Peyer's patch (tissue), 4 donors: ENCODE results near the gene SLAMF9. TPM values are rescaled to one million over a fixed set of nuclear protein-coding genes. Genes with fewer than 3 reads are reported as not detected.
A peak's percentile ranks its signal among the peaks of the same experiment; 100 is the strongest.

Experiments
- DNase-seq, 3 donors: peaks; one replicate each; pipeline ENCODE4 v3.0.0-alpha.2; 2017 to 2019
- H3K27ac ChIP-seq, 4 donors: fragments of 200-600 bp; sonication (generic); one replicate each; pipeline ENCODE4 v1.5.1; 2016 to 2019
- H3K27me3 ChIP-seq, 2 donors: fragments of 200-600 bp; sonication (generic); one replicate each; pipeline ENCODE4 v1.5.1; 2019
- H3K36me3 ChIP-seq, 3 donors: fragments of 200-600 bp; sonication (generic); one replicate each; pipeline ENCODE4 v1.5.1; 2016 to 2019
- H3K4me1 ChIP-seq, 4 donors: fragments of 200-600 bp; sonication (generic); one replicate each; pipeline ENCODE4 v1.5.1; 2016 to 2019
- H3K4me3 ChIP-seq, 4 donors: fragments of 200-600 bp; sonication (generic); 1 replicate in 3 of 4; 2 replicates in 1 of 4; pipeline ENCODE4 v1.5.1; 2016 to 2019; ENCODE audit warnings: mild to moderate bottlenecking in 1 of 4
- H3K9me3 ChIP-seq, 4 donors: fragments of 200-600 bp; sonication (generic); one replicate each; pipeline ENCODE4 v1.5.1; 2016 to 2019; ENCODE audit warnings: mild to moderate bottlenecking in 1 of 4
- POLR2A ChIP-seq, 2 donors: fragments of 450-650 bp; IDR thresholded peaks; one replicate each; pipeline ENCODE4 v1.5.1; 2017; ENCODE audit warnings: antibody characterized with exemption in 2 of 2, mild to moderate bottlenecking in 2 of 2, moderate library complexity in 2 of 2
- total RNA-seq, 4 donors: library from RNA; depleted of rRNA; stranded (reverse); fragments of >200 nt; gene quantifications; one replicate each; pipeline ENCODE4 v1.1.0, GENCODE V29; 2016
- TF ChIP-seq, protein P1 (sequence below), 6 experiments: fragments of 450-650 bp in 4 of 6; fragments of 200-600 bp in 2 of 6; sonication (generic) in 1 of 6; IDR thresholded peaks; one replicate each; pipeline ENCODE4 v1.5.1; 2017 to 2019; ENCODE audit warnings: antibody characterized with exemption in 6 of 6, mild to moderate bottlenecking in 3 of 6, moderate library complexity in 1 of 6

Gene SLAMF9
- total RNA-seq, 4 donors from 2014 or later: not detected

DNA sequence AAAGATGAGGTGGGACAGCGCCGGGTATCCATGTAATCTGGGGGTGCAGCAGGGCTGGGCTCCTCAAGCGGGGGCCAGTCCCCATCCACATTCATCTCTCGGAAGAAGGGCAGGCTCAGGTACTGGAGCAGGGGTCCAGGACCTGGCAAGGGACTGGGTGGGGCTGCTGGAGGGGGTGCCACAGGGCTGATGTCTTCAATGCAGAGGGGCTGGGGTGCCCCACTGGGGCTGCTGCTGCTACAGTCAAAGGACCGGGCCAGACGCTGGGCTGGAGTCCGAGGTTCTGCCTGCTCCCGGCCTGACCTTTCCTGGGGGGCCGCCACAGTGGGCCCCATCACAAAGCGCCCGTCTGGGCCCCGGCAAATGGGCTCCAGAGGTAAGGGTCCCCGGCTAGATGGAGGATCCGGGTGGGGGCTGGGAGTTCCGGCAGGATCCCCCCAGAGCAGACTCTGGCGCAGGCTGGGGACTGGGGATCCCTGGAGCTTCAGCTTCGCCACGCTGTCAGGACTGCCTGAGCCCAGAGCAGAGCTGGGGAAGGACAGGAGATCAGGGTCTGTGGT is 25.5 kb downstream of the SLAMF9 start:
- Histone ChIP-seq H3K36me3 (no peaks in the 10 kb centered on the region), H3K9me3 (no peaks in the 10 kb centered on the region), H3K4me3 (no peak overlapping the region), H3K27ac (no peak overlapping the region), H3K4me1 (peaks cover 0 to 15% (median 1%) of the 10 kb centered on the region in 4 donors), H3K27me3 (no peaks in the 10 kb centered on the region)
- no peak for TF ChIP-seq POLR2A (IDR thresholded peaks at IDR 0.05)
- TF ChIP-seq, protein P1, sequence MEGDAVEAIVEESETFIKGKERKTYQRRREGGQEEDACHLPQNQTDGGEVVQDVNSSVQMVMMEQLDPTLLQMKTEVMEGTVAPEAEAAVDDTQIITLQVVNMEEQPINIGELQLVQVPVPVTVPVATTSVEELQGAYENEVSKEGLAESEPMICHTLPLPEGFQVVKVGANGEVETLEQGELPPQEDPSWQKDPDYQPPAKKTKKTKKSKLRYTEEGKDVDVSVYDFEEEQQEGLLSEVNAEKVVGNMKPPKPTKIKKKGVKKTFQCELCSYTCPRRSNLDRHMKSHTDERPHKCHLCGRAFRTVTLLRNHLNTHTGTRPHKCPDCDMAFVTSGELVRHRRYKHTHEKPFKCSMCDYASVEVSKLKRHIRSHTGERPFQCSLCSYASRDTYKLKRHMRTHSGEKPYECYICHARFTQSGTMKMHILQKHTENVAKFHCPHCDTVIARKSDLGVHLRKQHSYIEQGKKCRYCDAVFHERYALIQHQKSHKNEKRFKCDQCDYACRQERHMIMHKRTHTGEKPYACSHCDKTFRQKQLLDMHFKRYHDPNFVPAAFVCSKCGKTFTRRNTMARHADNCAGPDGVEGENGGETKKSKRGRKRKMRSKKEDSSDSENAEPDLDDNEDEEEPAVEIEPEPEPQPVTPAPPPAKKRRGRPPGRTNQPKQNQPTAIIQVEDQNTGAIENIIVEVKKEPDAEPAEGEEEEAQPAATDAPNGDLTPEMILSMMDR (IDR thresholded peaks at IDR 0.05): no peak
- DNase-seq: peak in 1 of 3 donors; percentile 34

DNA sequence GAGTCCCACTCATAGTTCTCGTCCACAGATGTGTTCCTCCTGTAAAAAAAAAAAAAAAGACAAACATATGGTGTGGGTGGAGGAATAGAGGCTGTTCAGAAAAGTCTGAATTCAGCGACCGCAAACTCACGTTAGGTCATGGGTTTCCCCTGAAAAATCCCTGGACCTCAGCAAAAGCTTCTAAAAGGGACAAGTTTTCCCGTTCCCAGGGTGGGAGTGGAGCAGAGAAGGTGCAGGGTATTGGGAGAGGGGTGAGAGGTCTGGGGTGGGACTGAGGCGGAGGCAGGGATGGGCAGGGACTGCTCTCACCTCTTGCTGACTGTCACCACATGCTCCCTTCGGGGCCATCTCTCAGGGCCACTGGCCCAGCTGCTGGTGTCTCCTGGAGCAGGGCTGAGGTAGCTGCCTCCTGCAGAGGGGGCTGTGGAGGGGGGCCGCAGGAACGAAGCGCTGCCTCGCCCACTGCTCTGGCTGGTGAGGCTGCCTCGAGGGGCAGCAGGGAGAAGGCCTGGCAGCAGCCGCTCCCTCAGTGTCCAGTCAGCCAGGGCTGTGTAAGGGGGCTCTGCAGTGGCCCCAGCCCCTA is 26.1 kb downstream of the SLAMF9 start:
- H3K27ac ChIP-seq: no peak overlapping the region
- H3K4me3 ChIP-seq: no peak overlapping the region
- H3K36me3 ChIP-seq: no peaks in the 10 kb centered on the region
- no peak for TF ChIP-seq POLR2A (IDR thresholded peaks at IDR 0.05)
- TF ChIP-seq, protein P1 (IDR thresholded peaks at IDR 0.05): no peak
- no peaks in the 10 kb centered on the region for H3K27me3 ChIP-seq
- peak in 1 of 3 donors; percentile 34 for DNase-seq
- no peaks in the 10 kb centered on the region for H3K9me3 ChIP-seq
- peaks cover 0 to 18% (median 2%) of the 10 kb centered on the region in 4 donors for H3K4me1 ChIP-seq

DNA sequence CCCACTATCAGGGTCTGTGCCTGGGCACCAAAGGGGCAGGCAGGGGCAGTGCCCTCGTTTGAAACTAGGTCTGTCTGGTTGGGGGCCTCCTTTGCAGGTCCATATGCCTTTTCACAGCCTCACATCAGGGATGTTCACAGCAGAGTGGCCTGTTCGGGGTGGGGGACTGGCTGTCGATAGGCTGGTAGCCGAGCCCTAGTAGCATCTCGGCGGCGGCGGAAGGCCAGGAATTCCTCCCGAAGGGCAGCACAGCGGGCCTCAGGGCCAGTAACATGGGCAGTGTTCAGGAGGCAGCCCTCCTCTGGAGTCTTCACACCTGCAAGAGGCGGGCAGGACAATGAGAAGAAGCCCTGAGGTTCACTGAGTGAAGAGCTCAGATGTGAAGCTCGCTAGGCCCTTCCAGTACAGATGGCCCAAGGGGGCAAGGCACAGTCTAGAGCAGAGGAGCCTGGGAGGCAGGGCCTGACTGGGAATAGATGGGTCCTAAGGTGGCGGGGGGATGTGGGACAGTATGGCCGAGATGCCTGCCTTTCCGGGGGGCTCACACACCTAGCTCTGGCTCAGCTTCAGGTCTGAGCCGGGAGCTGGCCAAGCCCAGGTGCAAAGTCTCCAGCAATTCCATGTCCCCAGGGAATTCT is 26.7 kb downstream of the SLAMF9 start:
- no peaks in the 10 kb centered on the region for H3K27me3 ChIP-seq
- H3K4me3 ChIP-seq: no peak overlapping the region
- TF ChIP-seq, protein P1 (IDR thresholded peaks at IDR 0.05): no peak
- no peak for TF ChIP-seq POLR2A (IDR thresholded peaks at IDR 0.05)
- H3K27ac ChIP-seq: no peak overlapping the region
- no peaks in the 10 kb centered on the region for H3K36me3 ChIP-seq
- peaks cover 0 to 24% (median 8%) of the 10 kb centered on the region in 4 donors for H3K4me1 ChIP-seq
- no peaks in the 10 kb centered on the region for H3K9me3 ChIP-seq
- peak in 1 of 3 donors; percentile 49 for DNase-seq

DNA sequence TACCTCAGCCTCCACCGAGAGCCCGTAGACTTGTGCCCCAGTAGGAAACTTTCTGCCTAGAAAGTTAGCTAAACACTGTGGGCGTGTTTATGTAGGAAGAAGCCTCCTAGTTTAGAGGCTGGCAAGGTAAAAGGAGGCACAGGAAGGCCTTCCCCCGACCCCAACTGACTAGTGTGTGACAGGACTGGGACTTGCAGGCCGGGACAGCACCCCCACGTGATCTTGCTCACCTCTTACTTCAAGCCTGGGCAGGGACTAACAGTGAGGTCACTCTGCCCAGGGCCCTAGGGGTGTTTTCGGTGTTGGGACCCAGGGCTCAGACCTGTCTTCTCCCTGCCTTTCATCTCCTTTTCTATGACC is 28.3 kb downstream of the SLAMF9 start:
- Histone ChIP-seq H3K4me1 (peaks cover 0 to 37% (median 15%) of the 10 kb centered on the region in 4 donors), H3K27ac (peak overlapping the region; percentile 94 to 97 (median 96)), H3K36me3 (peaks cover 0 to under 1% (median 0%) of the 10 kb centered on the region in 3 donors), H3K27me3 (no peaks in the 10 kb centered on the region), H3K4me3 (peak overlapping the region; percentile 72 to 93 (median 82)), H3K9me3 (no peaks in the 10 kb centered on the region)
- DNase-seq: peak in 1 of 3 donors; percentile 43
- TF ChIP-seq, protein P1 (IDR thresholded peaks at IDR 0.05): no peak
- no peak for TF ChIP-seq POLR2A (IDR thresholded peaks at IDR 0.05)

DNA sequence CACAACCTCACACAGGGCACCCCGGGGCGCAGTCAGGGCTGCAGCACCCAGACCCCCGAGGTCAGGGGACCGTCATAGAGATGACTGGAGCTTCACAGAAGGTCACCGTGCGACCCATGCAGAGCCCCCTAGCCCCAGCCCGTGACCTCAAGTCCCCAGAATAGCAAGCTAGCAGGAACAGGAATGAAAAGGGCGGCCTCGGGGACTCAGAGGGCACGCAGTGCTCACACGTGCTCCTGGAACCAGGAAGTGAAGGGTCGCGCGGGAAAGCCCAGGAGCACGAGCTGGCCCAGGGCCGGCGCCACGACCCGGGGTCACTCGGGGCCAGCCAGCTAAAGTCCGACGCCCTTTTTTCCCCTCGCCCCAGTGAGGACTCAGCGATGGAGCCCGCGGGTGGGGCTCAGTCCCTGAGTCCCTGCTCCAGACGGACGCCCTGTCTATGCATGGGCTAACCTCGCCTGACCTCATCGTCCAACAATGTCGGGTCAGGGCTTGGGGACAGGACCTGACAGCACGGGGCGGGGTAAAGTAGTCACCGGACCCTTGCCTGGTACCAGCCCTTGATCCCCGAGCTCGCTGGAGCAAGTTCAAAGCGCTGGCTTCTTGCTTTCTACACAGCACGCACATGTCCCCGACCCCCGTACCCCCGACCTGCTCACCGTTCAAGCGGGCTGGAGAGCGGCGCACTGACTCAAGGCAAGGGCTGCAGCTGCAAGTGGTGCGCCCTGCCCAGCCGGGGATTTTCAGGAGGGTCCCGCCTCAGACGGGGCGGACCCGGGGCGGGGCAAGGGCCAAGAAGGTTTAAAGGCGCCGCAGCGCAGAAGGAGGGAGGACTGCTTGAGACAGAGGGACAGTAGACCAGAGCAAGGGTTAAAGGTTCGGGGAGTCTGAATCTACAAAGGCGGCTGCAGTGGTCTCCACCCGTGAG is 29.0 kb downstream of the SLAMF9 start, which contains the start of gene TAGLN2:
Gene TAGLN2, minus strand, starts transcription at position 717 of the 928 bp plus-strand sequence. CDS start 4,998 bp downstream, outside the sequence.
- Histone ChIP-seq H3K4me1 (peaks cover 0 to 41% (median 15%) of the 10 kb centered on the region in 4 donors), H3K4me3 (peak within 1 kb of the TSS; percentile 72 to 93 (median 82)), H3K36me3 (peaks cover 0 to 7% (median 0%) of the 10 kb centered on the region in 3 donors), H3K27ac (peak within 1 kb of the TSS; percentile 94 to 97 (median 96)), H3K27me3 (no peaks in the 10 kb centered on the region), H3K9me3 (no peaks in the 10 kb centered on the region)
- TF ChIP-seq, protein P1 (IDR thresholded peaks at IDR 0.05): no peak
- TF ChIP-seq POLR2A (IDR thresholded peaks at IDR 0.05): peak; percentile 91 to 92
- DNase-seq: peak; percentile 93 to 96 (median 95)
